Measurements from ENCODE around the gene GPR143. TPM values are rescaled to one million over a fixed set of nuclear protein-coding genes. Genes with fewer than 3 reads are reported as not detected.

Gene GPR143
- total RNA-seq, 1 donor from 2014 or later = 3.0 TPM

DNA sequence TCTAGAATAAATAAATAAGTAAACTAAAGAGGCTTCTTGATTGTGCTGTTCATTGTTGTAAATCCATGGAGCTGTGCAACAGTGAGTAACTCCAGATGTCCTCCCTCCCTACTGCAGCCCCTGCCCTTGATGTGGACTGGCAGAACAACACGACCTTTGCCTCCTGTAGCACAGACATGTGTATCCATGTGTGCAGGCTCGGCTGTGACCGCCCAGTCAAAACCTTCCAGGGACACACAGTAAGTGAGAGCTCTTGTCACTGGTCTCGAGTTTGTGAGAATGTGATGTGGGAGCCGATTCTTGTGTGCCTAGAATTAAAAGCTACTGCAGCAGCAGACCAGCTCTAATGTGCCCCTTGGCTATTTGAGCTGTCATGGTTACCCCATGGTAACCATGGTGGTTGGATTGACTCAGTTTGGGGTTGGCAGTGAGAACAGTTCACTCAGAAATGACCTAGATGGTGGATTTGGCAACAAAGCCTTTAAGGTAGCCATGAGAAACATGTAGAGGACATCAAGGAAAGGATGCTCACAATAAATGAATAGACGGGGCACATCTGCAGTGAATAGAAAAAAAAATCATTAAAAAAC, 60.7 kb downstream of the GPR143 start:
- Histone ChIP-seq H3K9ac (ENCODE audit: low read length) (no peak overlapping the region), H3K36me3 (ENCODE audit: insufficient read depth, low read length) (no peaks in the 10 kb centered on the region), H3K4me2 (ENCODE audit: low read length) (no peak overlapping the region), H2AFZ (ENCODE audit: low read depth, low read length) (no peak overlapping the region), H3K9me3 (ENCODE audit: insufficient read depth, low read depth, low read length) (no peaks in the 10 kb centered on the region), H3K4me1 (ENCODE audit: insufficient read depth, low read length) (no peaks in the 10 kb centered on the region), H3K27me3 (ENCODE audit: insufficient read depth, low read length) (no peaks in the 10 kb centered on the region), H3K79me2 (ENCODE audit: insufficient read depth, low read length) (no peaks in the 10 kb centered on the region), H3K27ac (ENCODE audit: low read depth, low read length) (no peak overlapping the region), H3K4me3 (ENCODE audit: insufficient read depth, low read depth, low read length) (no peak overlapping the region), H4K20me1 (ENCODE audit: insufficient read depth, low read length) (no peaks in the 10 kb centered on the region)
- DNase-seq (ENCODE audit: low read depth) = no peak
- peaks cover 22% of the 10 kb centered on the region for H3K36me3 Mint-ChIP-seq (ENCODE audit: low read depth, unreplicated experiment)
- no peaks in the 10 kb centered on the region for H3K27me3 Mint-ChIP-seq (ENCODE audit: low read depth, unreplicated experiment)
- H3K9me3 Mint-ChIP-seq (ENCODE audit: unreplicated experiment) = peaks cover 1% of the 10 kb centered on the region
- H3K27ac Mint-ChIP-seq (ENCODE audit: unreplicated experiment) = no peak overlapping the region
- no peak overlapping the region for H3K4me3 Mint-ChIP-seq (ENCODE audit: unreplicated experiment)
- TF ChIP-seq, protein P1, sequence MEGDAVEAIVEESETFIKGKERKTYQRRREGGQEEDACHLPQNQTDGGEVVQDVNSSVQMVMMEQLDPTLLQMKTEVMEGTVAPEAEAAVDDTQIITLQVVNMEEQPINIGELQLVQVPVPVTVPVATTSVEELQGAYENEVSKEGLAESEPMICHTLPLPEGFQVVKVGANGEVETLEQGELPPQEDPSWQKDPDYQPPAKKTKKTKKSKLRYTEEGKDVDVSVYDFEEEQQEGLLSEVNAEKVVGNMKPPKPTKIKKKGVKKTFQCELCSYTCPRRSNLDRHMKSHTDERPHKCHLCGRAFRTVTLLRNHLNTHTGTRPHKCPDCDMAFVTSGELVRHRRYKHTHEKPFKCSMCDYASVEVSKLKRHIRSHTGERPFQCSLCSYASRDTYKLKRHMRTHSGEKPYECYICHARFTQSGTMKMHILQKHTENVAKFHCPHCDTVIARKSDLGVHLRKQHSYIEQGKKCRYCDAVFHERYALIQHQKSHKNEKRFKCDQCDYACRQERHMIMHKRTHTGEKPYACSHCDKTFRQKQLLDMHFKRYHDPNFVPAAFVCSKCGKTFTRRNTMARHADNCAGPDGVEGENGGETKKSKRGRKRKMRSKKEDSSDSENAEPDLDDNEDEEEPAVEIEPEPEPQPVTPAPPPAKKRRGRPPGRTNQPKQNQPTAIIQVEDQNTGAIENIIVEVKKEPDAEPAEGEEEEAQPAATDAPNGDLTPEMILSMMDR (IDR thresholded peaks at IDR 0.05; ENCODE audit: insufficient read depth, low read depth, low read length) = no peak
- TF ChIP-seq EZH2 (IDR thresholded peaks at IDR 0.05; ENCODE audit: insufficient read depth, low read length) = no peak
- peaks cover 5% of the 10 kb centered on the region for H3K4me1 Mint-ChIP-seq (ENCODE audit: low read depth, unreplicated experiment)
- peak; percentile 77 for FAIRE-seq

DNA sequence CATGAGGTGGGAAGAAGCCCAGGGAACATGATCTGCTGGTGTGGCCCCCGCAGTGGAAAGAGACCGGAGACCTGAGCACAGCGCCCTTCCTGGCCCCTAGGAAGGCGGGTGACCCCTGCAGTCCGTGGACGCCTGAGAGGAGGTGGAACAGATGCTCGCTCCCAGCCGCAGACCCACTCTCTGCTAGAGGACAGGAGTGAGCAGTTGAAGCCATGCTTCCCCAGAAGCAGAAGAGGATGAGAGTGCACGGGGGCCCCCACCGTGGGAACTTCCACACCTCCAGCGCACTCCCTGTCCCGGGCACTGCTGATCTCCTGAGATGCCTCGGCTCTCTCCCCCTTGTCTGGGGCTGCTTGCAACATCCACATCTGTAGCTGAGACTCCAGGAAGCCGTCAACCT, 62.2 kb downstream of the GPR143 start:
- peaks cover 1% of the 10 kb centered on the region for H3K9me3 Mint-ChIP-seq (ENCODE audit: unreplicated experiment)
- H4K20me1 ChIP-seq (ENCODE audit: insufficient read depth, low read length) = no peaks in the 10 kb centered on the region
- DNase-seq (ENCODE audit: low read depth) (no peak), FAIRE-seq (no peak)
- H3K36me3 ChIP-seq (ENCODE audit: insufficient read depth, low read length) = no peaks in the 10 kb centered on the region
- H3K4me3 ChIP-seq (ENCODE audit: insufficient read depth, low read depth, low read length) = no peak overlapping the region
- peaks cover 3% of the 10 kb centered on the region for H3K4me1 Mint-ChIP-seq (ENCODE audit: low read depth, unreplicated experiment)
- H3K9ac ChIP-seq (ENCODE audit: low read length) = no peak overlapping the region
- peaks cover 29% of the 10 kb centered on the region for H3K36me3 Mint-ChIP-seq (ENCODE audit: low read depth, unreplicated experiment)
- H3K27me3 ChIP-seq (ENCODE audit: insufficient read depth, low read length) = no peaks in the 10 kb centered on the region
- H3K27ac ChIP-seq (ENCODE audit: low read depth, low read length) = no peak overlapping the region
- TF ChIP-seq, protein P1 (IDR thresholded peaks at IDR 0.05; ENCODE audit: insufficient read depth, low read depth, low read length) = no peak
- H3K9me3 ChIP-seq (ENCODE audit: insufficient read depth, low read depth, low read length) = no peaks in the 10 kb centered on the region
- no peaks in the 10 kb centered on the region for H3K27me3 Mint-ChIP-seq (ENCODE audit: low read depth, unreplicated experiment)
- H2AFZ ChIP-seq (ENCODE audit: low read depth, low read length) = no peak overlapping the region
- H3K4me3 Mint-ChIP-seq (ENCODE audit: unreplicated experiment) = no peak overlapping the region
- H3K27ac Mint-ChIP-seq (ENCODE audit: unreplicated experiment) = no peak overlapping the region
- no peak overlapping the region for H3K4me2 ChIP-seq (ENCODE audit: low read length)
- H3K79me2 ChIP-seq (ENCODE audit: insufficient read depth, low read length) = no peaks in the 10 kb centered on the region
- no peaks in the 10 kb centered on the region for H3K4me1 ChIP-seq (ENCODE audit: insufficient read depth, low read length)

GRCh38 chrX:9701790-9702189, 63.9 kb downstream of the GPR143 start:
- Mint-ChIP-seq H3K9me3 (ENCODE audit: unreplicated experiment) (no peaks in the 10 kb centered on the region), H3K27ac (ENCODE audit: unreplicated experiment) (no peak overlapping the region), H3K36me3 (ENCODE audit: low read depth, unreplicated experiment) (peaks cover 29% of the 10 kb centered on the region), H3K4me3 (ENCODE audit: unreplicated experiment) (no peak overlapping the region), H3K4me1 (ENCODE audit: low read depth, unreplicated experiment) (no peaks in the 10 kb centered on the region), H3K27me3 (ENCODE audit: low read depth, unreplicated experiment) (no peaks in the 10 kb centered on the region)
- Histone ChIP-seq H3K36me3 (ENCODE audit: insufficient read depth, low read length) (no peaks in the 10 kb centered on the region), H3K27ac (ENCODE audit: low read depth, low read length) (no peak overlapping the region), H3K4me1 (ENCODE audit: insufficient read depth, low read length) (no peaks in the 10 kb centered on the region), H2AFZ (ENCODE audit: low read depth, low read length) (no peak overlapping the region), H3K4me2 (ENCODE audit: low read length) (no peak overlapping the region), H3K9ac (ENCODE audit: low read length) (no peak overlapping the region), H3K9me3 (ENCODE audit: insufficient read depth, low read depth, low read length) (no peaks in the 10 kb centered on the region), H4K20me1 (ENCODE audit: insufficient read depth, low read length) (no peaks in the 10 kb centered on the region), H3K27me3 (ENCODE audit: insufficient read depth, low read length) (no peaks in the 10 kb centered on the region), H3K4me3 (ENCODE audit: insufficient read depth, low read depth, low read length) (no peak overlapping the region), H3K79me2 (ENCODE audit: insufficient read depth, low read length) (no peaks in the 10 kb centered on the region)
- TF ChIP-seq EZH2 (IDR thresholded peaks at IDR 0.05; ENCODE audit: insufficient read depth, low read length) = no peak
- TF ChIP-seq, protein P1 (IDR thresholded peaks at IDR 0.05; ENCODE audit: insufficient read depth, low read depth, low read length) = no peak
- no peak for FAIRE-seq
- no peak for DNase-seq (ENCODE audit: low read depth)

Measured in astrocyte (in vitro differentiated cells and primary cell).